Fibroblast of villous mesenchyme (primary cell): ENCODE data around the gene CNKSR2. TPM values are rescaled to one million over a fixed set of nuclear protein-coding genes. Genes with fewer than 3 reads are reported as not detected.
A peak's percentile ranks its signal among the peaks of the same experiment; 100 is the strongest.
"Not testable (repeated sequence)": the region's sequence is repeated elsewhere in the genome, so short reads cannot be mapped to it uniquely, and the experiment has no call there.

ENCODE experiments used
- DNase-seq: peaks from one replicate; pipeline ENCODE4 v3.0.0-alpha.2; 2010; ENCODE audit warnings: low read depth
- H3K4me3 ChIP-seq: 2 replicates; pipeline ENCODE4 v1.5.1; 2011; ENCODE audit warnings: low read depth, mild to moderate bottlenecking, low read length
- total RNA-seq: library from RNA; depleted of rRNA; stranded (reverse); fragments of >200 nt; gene quantifications from 2 replicates; pipeline ENCODE4 v1.2.3, GENCODE V29; 2012
- TF ChIP-seq, protein P1 (sequence below): IDR thresholded peaks from 2 replicates; pipeline ENCODE4 v1.5.1; 2012; ENCODE audit warnings: low read depth, mild to moderate bottlenecking, low read length; ENCODE audit not compliant: insufficient read depth

The CNKSR2 gene
- total RNA-seq, 1 donor: 4.7 TPM

DNA sequence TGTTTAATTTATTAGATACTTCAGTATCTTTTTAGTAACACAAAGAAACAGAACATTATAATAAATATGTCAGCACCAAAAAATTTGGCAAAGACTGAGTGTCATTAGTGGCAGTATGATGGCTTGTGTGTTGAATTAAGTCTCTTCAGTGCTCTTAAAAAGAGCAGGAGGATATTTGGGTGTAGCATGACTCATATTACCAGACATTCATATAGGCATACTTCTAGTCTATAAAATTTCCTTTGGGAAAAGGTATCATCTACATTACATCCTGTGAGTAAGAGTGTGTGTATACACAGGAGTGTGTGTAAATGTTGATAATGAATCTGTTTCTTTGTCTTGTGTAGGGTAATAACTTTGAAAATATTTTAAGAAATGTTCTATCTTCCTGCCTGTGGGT lies 135.7 kb downstream of the CNKSR2 start:
- TF ChIP-seq, protein P1, sequence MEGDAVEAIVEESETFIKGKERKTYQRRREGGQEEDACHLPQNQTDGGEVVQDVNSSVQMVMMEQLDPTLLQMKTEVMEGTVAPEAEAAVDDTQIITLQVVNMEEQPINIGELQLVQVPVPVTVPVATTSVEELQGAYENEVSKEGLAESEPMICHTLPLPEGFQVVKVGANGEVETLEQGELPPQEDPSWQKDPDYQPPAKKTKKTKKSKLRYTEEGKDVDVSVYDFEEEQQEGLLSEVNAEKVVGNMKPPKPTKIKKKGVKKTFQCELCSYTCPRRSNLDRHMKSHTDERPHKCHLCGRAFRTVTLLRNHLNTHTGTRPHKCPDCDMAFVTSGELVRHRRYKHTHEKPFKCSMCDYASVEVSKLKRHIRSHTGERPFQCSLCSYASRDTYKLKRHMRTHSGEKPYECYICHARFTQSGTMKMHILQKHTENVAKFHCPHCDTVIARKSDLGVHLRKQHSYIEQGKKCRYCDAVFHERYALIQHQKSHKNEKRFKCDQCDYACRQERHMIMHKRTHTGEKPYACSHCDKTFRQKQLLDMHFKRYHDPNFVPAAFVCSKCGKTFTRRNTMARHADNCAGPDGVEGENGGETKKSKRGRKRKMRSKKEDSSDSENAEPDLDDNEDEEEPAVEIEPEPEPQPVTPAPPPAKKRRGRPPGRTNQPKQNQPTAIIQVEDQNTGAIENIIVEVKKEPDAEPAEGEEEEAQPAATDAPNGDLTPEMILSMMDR: no peak
- peak; percentile 10 for DNase-seq
- no peak overlapping the region for H3K4me3 ChIP-seq

DNA sequence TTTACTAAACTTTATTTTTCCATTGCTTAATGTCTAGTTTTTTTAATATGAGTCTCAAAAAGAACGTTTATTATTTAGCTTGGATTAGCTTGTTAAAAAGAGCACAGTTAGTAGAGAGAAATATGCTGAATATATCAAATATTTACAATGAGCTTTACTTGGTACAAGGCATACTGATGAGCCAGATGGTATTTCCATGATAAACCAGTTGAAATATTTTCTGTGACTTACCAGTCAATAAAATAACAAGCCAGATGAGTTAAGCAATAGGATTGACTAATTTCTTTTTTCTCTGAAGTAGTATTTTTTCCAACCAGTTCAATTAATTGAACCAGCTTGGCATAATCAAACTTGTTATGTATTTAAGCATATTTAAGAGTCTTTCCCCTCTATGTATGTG lies 149.8 kb downstream of the CNKSR2 start:
- TF ChIP-seq, protein P1: no peak
- H3K4me3 ChIP-seq: no peak overlapping the region
- DNase-seq: peak; percentile 25

DNA sequence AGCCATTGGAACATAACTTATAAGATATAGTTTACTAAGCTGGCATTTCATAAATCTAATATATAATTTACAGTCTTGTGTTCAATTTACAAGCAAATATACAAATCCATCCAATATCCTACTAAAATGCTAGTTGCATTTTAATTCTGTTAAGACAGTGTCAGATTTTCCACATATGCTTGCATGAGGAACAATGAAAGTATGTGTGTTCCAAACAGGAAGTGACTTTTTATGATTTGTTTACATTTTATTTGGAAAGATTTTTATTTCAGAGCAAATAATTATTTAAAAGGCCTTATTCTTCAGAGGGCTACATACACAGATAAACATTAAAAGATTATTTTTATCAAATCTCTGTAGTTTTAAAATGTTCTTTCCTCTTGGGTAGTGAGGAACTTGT lies 153.9 kb downstream of the CNKSR2 start:
- TF ChIP-seq, protein P1: no peak
- H3K4me3 ChIP-seq: no peak overlapping the region
- peak; percentile 37 for DNase-seq

DNA sequence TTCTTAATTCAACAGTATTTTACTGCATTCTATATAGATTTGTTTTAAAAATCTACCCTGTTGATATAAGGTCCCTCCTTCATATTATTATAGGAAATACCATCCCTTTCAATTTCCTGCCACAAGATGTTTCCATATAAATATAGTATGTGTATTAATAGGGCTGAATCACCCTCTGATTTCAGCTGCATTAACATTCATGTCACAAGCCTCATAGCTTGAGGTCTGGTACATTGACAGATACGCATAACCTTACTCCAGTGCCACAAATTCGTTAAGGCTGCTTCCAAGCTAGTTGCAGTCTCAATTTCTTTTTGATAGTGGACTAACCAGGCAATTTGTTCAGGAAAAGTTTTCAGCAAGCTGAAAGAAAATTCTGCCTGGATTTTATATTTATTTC lies 155.6 kb downstream of the CNKSR2 start:
- peak; percentile 7 for DNase-seq
- TF ChIP-seq, protein P1: no peak
- no peak overlapping the region for H3K4me3 ChIP-seq

DNA sequence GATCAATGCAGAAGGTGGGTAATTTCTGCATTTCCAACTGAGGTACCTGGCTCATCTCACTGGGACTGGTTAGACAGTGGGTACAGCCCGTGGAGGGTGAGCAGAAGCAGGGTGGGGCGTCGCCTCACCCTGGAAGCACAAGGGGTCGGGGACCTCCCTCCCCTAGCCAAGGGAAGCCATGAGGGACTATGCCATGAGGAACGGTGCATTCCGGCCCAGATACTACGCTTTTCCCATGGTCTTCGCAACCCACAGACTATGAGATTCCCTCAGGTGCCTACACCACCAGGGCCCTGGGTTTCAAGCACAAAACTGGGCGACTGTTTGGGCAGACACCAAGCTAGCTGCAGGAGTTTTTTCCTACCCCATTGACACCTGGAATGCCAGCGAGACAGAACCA lies 170.4 kb downstream of the CNKSR2 start:
- not testable (repeated sequence) for H3K4me3 ChIP-seq, DNase-seq

DNA sequence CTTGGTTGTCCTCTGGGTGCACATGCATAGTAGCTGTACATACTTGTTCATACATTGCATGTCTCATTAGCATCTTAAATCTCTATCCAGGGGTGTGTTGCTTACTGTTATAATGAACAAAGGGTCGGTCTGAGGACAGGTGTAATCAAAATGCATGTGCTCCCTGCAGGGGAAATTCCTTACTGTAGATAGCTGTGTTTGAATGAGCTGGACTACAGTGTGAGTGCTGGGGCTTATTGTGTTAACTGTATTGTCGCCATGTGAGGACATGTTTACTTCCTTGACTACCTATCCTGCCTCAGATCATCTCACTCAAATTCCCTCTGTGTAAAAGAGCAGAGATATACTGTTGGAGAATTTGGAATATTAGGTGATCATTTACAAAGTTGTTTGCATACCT lies 185.2 kb downstream of the CNKSR2 start:
- DNase-seq: no peak

DNA sequence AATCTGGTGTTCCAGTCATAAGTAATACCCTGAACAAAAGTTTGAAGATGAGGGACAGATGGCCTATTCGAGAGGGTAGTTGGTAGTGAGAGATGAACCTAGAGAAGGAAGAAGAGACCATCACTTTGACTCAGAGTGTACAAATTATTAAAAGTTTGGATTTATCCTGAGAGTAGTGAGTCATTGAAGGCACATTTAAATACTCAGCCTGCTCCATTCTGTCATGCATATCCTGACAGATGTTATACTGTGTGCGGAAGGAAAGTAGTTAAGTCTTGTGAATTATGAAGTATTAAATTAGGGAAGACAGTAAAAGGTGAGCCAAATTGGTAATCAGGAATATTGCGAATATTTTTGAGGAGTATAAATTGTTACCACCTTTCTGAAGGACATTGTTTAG lies 190.8 kb downstream of the CNKSR2 start:
- no peak for DNase-seq
- TF ChIP-seq, protein P1: no peak
- H3K4me3 ChIP-seq: no peak overlapping the region

More for the DNA sequence above, 185.2 kb downstream of the CNKSR2 start:
- TF ChIP-seq, protein P1: no peak
- no peak overlapping the region for H3K4me3 ChIP-seq
